GF-D8 (cell line): Measurements from ENCODE around the gene ARHGAP20.

Experiments
- DNase-seq: peaks from one replicate; lab custom pipeline; 2025; lab: John Stamatoyannopoulos, UW

ARHGAP20 gene

GRCh38 chr11:110711776-110712658 lies at the start of gene ARHGAP20:
Gene ARHGAP20, minus strand, starts transcription at chr11:110712437. Its CDS starts 206 bp downstream, at chr11:110712231.
- DNase-seq = no peak

- no peak for DNase-seq
Observed at GRCh38 chr11:110761991-110762390, 49.8 kb upstream of the ARHGAP20 start.

- DNase-seq = no peak
Observed at GRCh38 chr11:110761131-110761530, 48.9 kb upstream of the ARHGAP20 start.

- DNase-seq = no peak
Observed at GRCh38 chr11:110759972-110760381, 47.7 kb upstream of the ARHGAP20 start.

- no peak for DNase-seq
Observed at GRCh38 chr11:110757962-110758755, 45.9 kb upstream of the ARHGAP20 start.

- DNase-seq = no peak
Observed at GRCh38 chr11:110757066-110757465, 44.8 kb upstream of the ARHGAP20 start.

- no peak for DNase-seq
Observed at GRCh38 chr11:110755941-110756340, 43.7 kb upstream of the ARHGAP20 start.

- DNase-seq = no peak
Observed at GRCh38 chr11:110752890-110753289, 40.7 kb upstream of the ARHGAP20 start.

GRCh38 chr11:110750100-110750499 lies 37.9 kb upstream of the ARHGAP20 start:
- DNase-seq = no peak

GRCh38 chr11:110747531-110747930 lies 35.3 kb upstream of the ARHGAP20 start:
- DNase-seq = no peak

GRCh38 chr11:110738641-110739040 lies 26.4 kb upstream of the ARHGAP20 start:
- DNase-seq = no peak

DNA sequence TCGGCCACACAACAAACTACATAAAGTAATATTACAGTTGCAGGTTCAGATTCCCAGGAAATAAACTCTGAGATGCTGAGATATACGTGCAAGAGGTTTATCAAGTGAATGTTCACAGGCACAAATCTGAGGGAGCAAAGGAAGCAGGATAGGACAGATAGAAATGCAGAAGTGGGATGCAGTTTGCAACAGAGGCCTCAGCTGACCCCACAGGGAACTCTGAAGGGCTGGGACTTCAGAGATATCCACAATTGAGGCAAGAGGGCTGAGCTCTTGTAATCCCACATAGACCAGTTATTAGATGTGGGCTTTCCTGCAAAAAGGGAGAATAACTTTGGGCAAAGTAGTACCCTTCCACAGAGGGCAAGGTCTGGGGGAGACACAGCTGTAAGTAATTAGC lies 25.4 kb upstream of the ARHGAP20 start:
- no peak for DNase-seq

GRCh38 chr11:110736171-110736553 lies 23.9 kb upstream of the ARHGAP20 start:
- DNase-seq = no peak

DNA sequence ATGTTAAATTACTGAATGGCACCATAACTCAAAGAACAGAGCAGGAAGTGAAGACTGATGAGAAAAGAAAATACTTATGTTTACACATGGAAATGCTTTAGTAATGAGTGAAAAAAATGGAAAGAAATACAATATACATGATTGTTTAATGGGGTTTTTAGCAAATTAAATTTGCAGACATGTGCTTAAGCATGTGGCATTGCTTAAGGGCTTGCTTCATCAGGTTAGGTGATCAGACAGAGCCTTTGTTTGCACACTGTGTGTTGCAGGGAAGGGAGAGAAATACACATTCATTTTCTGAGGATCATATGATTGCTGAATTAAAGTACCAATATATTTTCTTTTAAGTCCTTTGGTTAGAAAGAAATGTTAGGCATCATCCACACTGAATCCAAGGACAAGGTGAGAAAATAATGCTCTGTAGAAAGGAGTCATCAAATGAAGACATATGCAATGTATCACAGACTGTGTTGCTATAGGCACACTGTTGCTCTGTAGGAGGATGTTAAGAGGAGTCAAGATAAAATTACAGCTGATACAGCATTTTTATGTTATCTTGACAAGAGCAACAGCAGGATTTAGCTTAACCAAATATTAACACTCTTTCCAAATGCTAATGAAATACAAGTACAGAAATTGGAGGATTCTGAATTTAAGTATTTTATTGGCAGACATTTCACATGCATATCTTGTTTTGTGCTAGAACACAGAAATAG lies 23.4 kb upstream of the ARHGAP20 start:
- no peak for DNase-seq

- no peak for DNase-seq
Observed at GRCh38 chr11:110734790-110735189, 22.6 kb upstream of the ARHGAP20 start.

DNA sequence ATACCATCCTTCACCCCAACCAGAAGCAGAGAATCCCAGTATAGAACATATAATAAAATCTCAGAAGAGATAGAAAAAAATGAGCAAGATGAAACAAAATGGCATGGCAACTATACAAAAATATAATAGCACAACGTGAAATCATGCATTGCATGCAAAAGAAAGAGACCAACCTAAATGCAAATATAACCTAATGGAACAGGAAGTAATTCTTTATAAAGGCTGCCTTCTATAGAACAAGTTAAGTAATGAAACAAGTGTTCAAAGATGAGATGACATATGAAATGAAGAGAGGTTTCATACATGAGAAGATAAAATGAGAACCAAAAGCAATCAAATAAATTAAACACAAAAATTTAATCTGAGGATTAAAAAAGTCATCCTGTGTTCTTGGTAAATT lies 18.5 kb upstream of the ARHGAP20 start:
- DNase-seq = no peak

DNA sequence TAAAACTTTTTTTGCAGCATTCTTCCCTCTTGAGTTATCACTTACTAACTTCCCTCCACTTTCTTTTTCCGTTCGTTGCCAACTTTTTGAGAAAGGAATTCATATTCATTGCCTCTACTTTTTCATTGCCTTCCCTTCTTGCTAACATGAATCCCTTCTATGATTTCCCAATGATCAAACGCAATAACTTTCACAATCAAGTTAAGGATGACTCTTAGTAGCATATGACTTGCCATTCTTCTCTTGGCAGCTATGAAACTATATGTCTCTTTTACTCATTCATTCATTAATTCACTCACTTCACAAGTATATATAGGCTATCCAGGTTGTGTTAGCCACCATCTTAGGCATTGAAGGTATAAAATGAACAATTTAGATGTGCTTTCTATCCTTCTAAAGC lies 16.6 kb upstream of the ARHGAP20 start:
- no peak for DNase-seq

GRCh38 chr11:110728476-110728875 lies 16.2 kb upstream of the ARHGAP20 start:
- no peak for DNase-seq

- DNase-seq = no peak
Observed at GRCh38 chr11:110724358-110724757, 12.1 kb upstream of the ARHGAP20 start.

DNA sequence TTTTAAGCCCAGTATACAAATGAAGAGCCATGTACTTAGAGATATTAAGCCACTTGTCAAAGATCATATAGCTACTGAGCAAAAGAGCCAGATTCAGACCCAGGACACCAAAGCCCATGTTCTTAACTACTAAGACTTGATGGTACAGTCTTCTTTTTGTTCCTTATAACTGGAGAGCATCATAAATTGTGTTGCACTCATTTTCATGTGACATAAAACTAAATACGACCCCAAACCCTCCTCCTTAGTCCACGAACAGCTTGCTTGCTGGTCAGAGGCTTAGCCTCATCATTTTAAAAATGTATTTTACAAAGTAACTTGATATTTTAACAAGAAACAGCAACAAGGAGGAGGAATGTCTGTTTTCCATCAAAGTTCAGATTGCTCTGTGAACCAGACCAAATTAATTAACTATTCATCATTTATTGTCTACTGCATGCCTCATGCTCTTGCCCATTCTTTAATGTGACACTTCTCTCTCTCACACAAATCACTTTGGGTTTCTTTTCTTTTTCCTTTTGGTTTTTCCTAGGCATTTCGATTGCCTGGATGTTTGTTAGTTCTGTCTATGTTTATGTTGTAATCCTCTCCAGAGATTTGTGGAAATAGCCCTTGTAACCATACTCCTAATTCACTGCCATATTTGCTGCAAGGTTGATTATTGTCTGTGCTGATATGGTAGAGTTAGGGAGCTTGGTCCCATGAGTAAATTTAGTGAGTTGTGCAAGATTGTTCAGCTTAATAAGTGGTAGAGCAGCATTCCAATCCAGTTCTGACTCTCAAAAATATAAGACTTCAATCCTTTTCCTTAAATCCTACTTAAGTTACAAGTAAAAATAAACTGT lies 8.4 kb upstream of the ARHGAP20 start:
- no peak for DNase-seq

GRCh38 chr11:110716361-110716760 lies 4.1 kb upstream of the ARHGAP20 start:
- DNase-seq = no peak

GRCh38 chr11:110715541-110715940 lies 3.3 kb upstream of the ARHGAP20 start:
- DNase-seq = no peak
